Measurements from ENCODE around the gene IRF9.

The IRF9 gene

DNA sequence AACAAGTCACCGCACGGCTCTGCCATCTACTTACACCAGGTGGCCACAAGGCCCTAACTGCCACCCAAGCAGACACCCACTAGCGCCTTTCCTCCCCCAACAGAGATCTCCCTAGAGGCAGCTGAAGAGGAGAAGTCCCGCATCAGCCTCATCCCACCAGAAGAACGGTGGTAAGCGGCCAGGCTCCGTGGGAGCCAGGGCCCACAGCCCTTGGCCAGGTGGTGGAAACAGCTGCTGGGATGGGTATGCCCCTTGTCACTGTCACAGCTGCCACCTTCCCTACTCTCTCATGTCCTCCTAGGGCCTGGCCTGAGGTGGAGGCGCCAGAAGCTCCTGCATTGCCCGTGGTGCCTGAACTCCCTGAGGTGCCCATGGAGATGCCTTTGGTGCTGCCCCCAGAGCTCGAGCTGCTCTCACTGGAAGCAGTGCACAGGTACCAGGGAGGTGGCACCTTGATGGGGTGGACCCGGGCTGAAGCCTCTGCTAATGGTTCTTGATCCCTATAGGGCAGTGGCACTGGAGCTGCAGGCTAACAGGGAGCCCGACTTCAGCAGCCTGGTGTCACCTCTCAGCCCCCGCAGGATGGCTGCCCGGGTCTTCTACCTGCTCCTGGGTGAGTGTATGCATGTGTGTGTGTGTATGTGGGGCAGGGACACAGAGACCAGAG lies 18.4 kb downstream of the IRF9 start:
- DNase-seq, result no peak

GRCh38 chr14:24179961-24180796 lies 19.1 kb downstream of the IRF9 start:
- DNase-seq, result no peak

GRCh38 chr14:24181371-24182077 lies 20.5 kb downstream of the IRF9 start:
- no peak for DNase-seq

DNA sequence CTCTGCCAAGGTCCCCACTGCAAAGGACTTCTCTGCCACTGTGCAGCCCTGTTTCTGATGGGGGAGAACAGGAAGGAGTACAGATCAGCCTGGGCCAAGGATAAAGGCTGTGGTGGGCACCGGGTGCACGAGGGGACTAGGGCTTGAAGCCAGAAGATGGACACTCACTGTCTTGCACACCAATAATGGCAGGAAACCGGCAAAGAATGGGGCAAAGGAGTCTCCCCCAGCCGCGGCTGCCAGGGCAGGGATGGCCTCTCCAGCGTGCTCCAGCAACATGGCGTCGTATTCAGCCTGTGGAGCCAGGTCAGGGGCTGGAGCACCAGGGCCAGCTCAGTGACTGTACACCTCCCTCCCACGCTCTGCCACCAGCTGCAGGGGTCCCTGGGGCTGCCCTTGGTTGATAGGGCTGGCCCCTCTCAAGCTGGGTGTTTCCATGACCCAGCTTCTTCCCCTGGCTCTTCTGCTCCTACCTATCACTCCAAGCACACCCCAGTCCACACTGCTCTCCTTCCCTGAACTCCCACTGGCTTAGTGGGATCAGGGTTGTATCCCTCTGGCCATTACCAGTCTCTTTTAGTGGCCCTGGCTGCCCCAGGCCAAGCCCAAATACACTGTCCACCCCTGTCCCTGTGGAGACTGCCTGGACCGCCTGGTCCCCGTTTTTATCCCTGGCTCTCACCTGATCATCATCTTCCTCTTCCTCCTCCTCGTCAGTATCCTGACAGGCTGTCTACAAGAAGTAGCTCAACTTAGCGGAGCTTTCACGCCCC lies 21.2 kb downstream of the IRF9 start:
- DNase-seq, result no peak

DNA sequence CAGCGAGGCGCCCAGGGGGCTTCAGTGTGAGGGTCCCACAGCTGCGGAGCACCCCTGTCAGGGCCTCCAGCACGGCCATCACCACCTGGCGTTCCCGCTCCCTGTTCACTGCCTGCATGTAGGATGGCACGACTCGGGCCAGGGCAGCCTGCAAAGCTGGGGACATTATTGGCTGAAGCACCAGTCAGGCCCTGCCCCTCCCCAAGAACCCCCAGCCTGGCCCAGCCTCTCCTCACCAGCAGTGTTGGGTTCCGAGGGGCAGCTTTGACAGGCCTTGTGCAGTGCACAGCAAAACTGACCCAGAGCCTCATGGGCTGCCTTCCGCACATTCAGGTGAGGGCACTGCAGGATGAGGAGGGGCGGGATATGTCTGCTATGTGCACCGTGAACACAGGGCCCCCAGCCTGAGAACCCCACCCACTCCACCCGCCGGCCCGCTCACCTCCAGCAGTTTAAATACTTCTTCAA lies 22.0 kb downstream of the IRF9 start:
- no peak for DNase-seq

GRCh38 chr14:24184104-24184970 lies 23.3 kb downstream of the IRF9 start:
- no peak for DNase-seq

DNA sequence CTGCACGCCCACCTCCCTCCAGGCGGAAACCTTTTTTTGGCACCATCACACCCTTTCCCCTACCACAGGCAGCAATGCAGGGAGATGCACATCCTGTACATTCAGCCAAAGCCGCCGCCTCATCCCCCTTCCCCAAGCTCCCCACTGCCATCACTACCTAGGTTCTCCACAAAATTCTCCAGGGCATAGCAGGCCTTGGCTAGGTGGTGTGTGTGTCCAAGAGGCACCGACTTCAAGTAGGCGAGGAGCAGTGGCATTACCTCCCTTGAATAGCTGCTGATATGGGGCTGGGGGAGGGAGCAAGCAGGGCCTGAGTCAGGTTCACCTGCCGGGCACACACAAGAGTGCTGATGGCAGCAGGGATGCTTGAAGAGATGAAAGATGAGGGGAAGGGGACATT lies 24.0 kb downstream of the IRF9 start:
- DNase-seq, result no peak

- no peak for DNase-seq
Measured at GRCh38 chr14:24185741-24186140, 24.7 kb downstream of the IRF9 start.

GRCh38 chr14:24186831-24187538 lies 25.9 kb downstream of the IRF9 start:
- DNase-seq, result no peak

DNA sequence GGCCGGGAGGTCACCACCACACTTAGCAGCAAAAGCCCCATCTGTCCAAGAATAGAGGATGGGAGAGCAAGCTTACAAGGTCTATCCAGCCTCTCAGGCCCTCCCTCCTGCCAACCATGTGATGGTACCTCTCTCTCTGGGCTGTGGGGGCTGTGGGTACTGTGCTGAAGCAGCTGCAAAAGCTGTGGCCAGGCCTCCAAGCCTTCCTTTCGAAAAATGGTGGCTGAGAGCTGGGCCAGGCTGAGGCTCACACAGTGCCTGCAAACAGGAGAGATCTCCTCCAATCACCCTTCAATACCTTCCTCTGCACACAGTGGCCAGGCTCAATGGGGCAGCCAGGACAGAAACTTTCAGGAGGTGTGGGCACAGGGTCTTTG lies 26.5 kb downstream of the IRF9 start:
- no peak for DNase-seq

DNA sequence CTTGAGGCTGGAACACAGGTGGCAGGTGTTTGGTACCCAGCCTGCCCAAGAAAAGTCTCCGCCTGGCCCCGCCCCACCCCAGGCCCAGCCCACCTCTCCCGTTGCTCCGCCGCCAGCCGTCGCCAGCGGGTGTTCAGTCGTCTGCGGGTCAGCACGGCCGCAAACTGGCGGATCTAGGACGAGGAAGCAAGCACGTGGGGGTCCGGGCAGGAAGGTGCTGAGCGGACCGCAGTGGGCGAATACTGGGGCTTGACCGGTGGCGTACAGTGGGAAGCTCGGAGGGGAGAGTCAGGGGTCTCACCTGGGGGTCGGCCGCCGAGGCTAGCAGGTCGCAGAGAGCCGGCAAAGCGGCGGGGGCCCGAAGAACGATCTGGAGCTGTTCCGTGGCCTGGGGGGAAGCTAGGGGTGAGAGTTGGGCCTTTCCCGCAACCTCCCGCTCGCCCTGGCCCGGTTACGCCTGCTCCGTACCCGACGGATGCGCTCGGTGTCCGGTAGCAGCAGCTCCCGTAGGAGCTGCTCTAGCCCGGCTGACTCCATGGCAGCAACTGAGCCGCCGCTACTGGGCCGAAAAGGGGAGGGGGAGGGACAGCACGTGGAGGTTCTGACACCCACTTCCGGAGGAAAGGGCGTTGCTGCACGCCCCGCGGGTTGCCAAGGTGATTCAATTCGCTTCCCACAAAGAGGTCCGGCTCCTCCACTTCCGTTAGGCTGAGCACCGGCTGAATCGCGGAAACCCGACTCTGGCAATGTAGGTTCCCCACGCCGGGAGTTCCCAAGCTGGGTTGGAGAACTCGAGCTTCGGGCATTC lies 27.4 kb downstream of the IRF9 start, which contains the start of gene IPO4:
TSS of gene IPO4 (minus strand) at position 566 of the 808 bp plus-strand sequence. CDS start at position 537, 29 bp downstream.
- peak; percentile 96 for DNase-seq

DNA sequence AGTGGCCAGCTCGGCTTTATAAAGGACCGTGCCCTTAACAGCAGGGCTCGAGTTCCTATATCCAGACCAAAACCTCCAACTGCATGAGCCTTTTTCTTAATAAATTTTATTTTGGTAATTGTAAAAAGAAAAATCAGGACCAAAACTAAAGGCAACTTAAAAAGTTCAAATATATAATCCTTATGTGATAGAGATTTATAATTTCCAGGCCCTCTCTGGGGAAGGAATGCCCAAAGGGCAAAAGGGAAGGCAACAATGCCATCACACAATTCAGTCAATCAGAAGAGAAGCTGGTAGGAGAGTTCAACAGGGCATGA lies 28.0 kb downstream of the IRF9 start:
- no peak for DNase-seq

- no peak for DNase-seq
Measured at GRCh38 chr14:24189460-24189859, 28.4 kb downstream of the IRF9 start.

- DNase-seq, result no peak
Measured at GRCh38 chr14:24190416-24190815, 29.4 kb downstream of the IRF9 start.

DNA sequence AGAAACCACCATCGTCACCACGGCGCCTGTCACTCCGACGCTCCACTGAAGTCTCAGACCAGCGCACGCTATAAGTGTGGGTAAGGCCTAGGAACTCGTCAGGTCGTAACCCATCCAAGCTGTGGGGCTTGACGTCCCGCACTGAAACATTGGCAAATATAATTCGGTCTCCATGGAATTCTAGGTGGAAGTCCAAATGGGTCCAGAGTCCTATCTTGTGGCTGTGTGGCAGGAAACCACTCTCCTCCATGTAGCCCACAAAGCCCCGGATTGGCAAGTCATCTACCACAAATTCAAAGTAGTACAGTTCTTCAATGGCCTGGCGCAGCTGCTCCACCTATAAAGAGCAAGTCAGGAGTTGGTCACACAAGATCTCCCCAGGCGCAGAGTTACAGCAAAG lies 31.9 kb downstream of the IRF9 start:
- DNase-seq, result no peak

DNA sequence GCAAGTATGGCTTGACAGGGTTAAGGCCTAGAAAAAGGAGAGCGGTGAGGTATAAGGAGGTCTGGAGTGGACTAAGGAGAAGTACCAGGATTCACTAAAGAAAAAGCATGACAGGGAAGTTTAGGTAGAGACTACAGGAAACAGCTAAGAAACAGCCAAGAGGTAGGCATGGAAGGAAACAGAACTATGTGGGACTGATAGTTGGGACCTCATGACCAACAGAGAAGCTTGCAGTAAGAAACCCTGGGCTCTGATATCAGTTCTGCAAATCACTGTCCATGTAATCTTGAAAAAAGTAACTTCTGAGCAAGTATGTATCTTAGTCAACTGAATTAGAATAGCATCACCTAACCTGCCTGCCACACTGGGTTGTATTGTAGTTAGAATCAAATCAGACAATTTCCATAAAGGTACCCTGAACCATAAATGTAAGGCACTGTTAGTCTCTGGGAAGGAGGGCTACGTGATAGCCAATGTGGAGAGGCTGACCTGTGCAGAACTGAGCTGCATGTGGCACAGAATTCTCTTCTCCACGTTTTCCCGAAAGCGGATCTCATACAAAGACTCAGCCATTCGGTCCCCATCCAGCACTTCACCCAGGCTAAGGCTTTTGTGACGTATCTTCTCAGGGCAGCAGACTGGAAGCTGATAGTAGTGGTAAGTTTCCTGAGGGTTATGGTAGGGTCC lies 33.3 kb downstream of the IRF9 start:
- DNase-seq, result no peak

- DNase-seq, result no peak
Measured at GRCh38 chr14:24194873-24195185, 33.8 kb downstream of the IRF9 start.

DNA sequence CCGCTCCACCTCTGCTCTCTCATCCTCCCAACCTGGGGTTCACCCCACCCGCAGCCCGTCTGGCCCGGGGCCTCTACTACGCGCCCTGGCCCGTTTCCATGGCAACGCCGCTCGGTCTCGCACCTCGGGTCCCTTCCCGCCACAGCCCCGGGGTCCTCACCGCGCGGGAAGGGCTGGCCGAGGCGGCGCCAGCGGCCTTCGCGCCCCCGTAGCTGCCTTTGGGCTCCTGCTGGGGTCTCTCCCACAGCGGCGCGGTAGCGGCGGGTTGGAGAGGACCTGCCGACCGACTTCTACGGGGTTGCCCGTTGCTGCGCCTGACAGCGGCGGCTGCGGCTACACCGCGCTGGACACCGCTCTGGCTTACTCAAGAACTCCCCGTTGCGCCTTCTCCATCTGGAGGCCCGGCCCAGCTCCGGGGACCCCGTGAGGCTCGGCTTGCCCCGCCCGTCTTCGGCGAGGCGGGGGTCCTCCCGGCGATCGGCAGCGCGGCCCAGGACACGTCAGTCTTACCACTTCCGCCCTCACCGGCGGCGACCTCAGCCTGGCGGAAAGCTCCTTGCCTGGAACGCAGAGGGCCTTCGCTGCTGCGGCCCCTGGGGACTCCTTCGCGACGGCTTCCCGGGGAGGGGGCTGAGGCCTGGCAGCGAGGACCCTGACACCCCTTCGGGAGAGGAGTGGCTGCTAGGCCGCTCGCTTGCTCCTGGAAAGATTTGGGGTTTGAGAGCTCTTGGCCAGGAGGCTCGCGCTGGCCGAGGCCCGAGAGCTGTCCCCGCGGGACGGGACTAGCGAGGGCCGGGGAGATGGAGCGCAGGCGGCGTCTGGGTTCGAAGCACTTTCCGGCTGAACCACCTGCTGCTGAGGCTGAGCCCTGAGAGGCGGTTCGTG lies 34.4 kb downstream of the IRF9 start, which contains the start of gene TM9SF1:
TSS of gene TM9SF1 (minus strand) at position 256 of the 885 bp plus-strand sequence. CDS start 422 bp downstream, outside the sequence.
- DNase-seq, result peak; percentile 75
